ENCODE results near the gene CEP72. TPM values are rescaled to one million over a fixed set of nuclear protein-coding genes. Genes with fewer than 3 reads are reported as not detected.
"Not testable (repeated sequence)": the region's sequence is repeated elsewhere in the genome, so short reads cannot be mapped to it uniquely, and the experiment has no call there.

The CEP72 gene
- total RNA-seq, 2 experiments from 2014 or later, result 34.4 to 38.6 TPM

DNA sequence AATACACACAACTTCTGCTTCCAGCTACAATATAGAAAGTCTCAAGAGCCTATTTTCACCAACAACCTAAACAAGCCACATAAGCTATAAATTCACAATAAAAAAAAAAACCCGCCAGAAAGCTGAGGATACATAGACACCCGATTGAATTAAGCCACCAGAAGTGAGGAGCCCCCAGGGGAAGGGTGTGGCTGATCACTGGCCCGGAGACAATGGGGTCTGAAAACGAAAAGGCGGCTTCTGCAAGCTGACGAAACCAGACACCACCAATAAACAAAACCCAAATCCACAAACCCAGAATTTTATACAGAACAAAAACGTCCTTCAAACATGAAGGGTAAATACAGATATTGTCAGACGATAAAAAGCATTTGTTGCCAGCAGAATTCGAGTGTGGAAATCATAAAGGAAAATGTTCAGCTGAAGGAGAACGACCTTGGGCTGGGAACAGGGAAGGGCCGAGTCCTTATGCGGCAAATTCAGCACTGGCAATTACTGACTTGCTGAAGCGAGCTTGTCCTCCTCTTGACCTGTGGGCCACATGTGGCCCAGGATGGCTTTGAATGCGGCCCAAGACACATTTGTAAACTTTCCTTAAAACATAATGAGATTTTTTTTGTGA lies 39.6 kb upstream of the CEP72 start:
- no peak overlapping the region for H3K27ac Mint-ChIP-seq
- peaks cover 8% of the 10 kb centered on the region for H3K9me3 Mint-ChIP-seq (ENCODE audit: insufficient read depth)
- peaks cover 20% of the 10 kb centered on the region for H3K27me3 Mint-ChIP-seq (ENCODE audit: low read depth)
- DNase-seq (no peak), ATAC-seq (no peak)
- H3K4me3 Mint-ChIP-seq, result no peak overlapping the region
- H3K36me3 Mint-ChIP-seq (ENCODE audit: low read depth), result peaks cover 2% of the 10 kb centered on the region
- H3K4me1 Mint-ChIP-seq (ENCODE audit: low read depth), result no peaks in the 10 kb centered on the region
- CTCF ChIA-PET, result no interaction called here
- POLR2A ChIA-PET, result no interaction called here

GRCh38 chr5:573206-573605 lies 38.9 kb upstream of the CEP72 start:
- DNase-seq (no peak), ATAC-seq (no peak)
- Mint-ChIP-seq H3K27ac (no peak overlapping the region), H3K9me3 (ENCODE audit: insufficient read depth) (peaks cover 15% of the 10 kb centered on the region), H3K36me3 (ENCODE audit: low read depth) (peaks cover 2% of the 10 kb centered on the region), H3K4me3 (no peak overlapping the region), H3K4me1 (ENCODE audit: low read depth) (no peaks in the 10 kb centered on the region), H3K27me3 (ENCODE audit: low read depth) (peaks cover 19% of the 10 kb centered on the region)
- ChIA-PET POLR2A (no interaction called here), CTCF (interaction anchor here (0.9 kb wide), 1 partner anchor 9 kb away, joined by 3 read pairs; no protein-coding TSS in a partner anchor)

DNA sequence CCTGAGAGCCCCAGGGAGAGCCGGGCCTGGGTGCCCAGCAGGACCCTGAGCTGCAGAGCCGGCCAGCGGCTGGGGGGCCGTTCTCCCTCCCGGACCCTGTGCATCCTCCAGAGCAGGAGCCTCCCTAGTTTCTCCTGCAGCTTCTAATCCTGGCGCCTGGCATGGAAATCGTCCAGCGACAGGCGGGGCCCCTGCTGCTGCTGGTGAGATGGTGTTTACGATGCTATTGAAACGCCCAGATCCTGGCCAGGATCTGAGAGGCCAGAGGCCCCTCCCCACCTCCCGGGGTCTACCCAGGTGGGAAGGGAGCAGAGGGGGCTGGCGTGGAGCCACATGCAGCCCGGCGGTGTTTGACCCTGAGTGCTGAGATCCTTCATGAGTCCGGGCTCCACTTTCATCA lies 38.2 kb upstream of the CEP72 start:
- H3K9me3 Mint-ChIP-seq (ENCODE audit: insufficient read depth), result peaks cover 15% of the 10 kb centered on the region
- H3K36me3 Mint-ChIP-seq (ENCODE audit: low read depth), result peaks cover 2% of the 10 kb centered on the region
- ATAC-seq (no peak), DNase-seq (no peak)
- POLR2A ChIA-PET, result no interaction called here
- CTCF ChIA-PET, result interaction anchor here (0.9 kb wide), 1 partner anchor 8 kb away, joined by 3 read pairs; no protein-coding TSS in a partner anchor
- no peak overlapping the region for H3K4me3 Mint-ChIP-seq
- H3K4me1 Mint-ChIP-seq (ENCODE audit: low read depth), result no peaks in the 10 kb centered on the region
- no peak overlapping the region for H3K27ac Mint-ChIP-seq
- peaks cover 24% of the 10 kb centered on the region for H3K27me3 Mint-ChIP-seq (ENCODE audit: low read depth)

GRCh38 chr5:574906-575305 lies 37.2 kb upstream of the CEP72 start:
- no peak overlapping the region for H3K27ac Mint-ChIP-seq
- ChIA-PET CTCF (no interaction called here), POLR2A (no interaction called here)
- H3K4me1 Mint-ChIP-seq (ENCODE audit: low read depth), result no peaks in the 10 kb centered on the region
- H3K36me3 Mint-ChIP-seq (ENCODE audit: low read depth), result peaks cover 2% of the 10 kb centered on the region
- H3K4me3 Mint-ChIP-seq, result no peak overlapping the region
- DNase-seq (no peak), ATAC-seq (no peak)
- H3K27me3 Mint-ChIP-seq (ENCODE audit: low read depth), result peaks cover 29% of the 10 kb centered on the region
- H3K9me3 Mint-ChIP-seq (ENCODE audit: insufficient read depth), result peaks cover 15% of the 10 kb centered on the region

DNA sequence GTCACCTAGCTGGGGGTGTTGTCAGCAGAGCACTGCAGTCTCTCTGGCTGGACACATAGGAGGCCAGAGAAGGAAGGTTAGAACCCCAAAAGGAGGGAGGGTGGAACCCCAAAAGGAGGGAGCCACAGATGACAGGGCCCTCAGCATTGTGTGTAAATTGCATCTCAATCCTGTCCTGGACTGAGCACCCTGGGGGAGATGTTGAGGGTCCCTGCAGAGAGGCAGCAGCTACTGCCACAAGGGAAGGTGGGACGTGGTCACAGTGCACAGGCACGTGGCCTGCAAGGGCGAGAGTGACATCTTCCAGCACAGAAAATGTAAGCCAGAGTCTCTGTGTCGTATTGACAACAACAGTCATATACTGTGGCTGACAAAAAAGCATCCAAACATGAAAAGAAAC lies 36.5 kb upstream of the CEP72 start:
- Mint-ChIP-seq H3K27me3 (ENCODE audit: low read depth) (peaks cover 35% of the 10 kb centered on the region), H3K4me1 (ENCODE audit: low read depth) (no peaks in the 10 kb centered on the region), H3K9me3 (ENCODE audit: insufficient read depth) (peaks cover 15% of the 10 kb centered on the region), H3K4me3 (no peak overlapping the region), H3K27ac (no peak overlapping the region), H3K36me3 (ENCODE audit: low read depth) (peaks cover 2% of the 10 kb centered on the region)
- ChIA-PET CTCF (no interaction called here), POLR2A (no interaction called here)
- no peak for DNase-seq
- ATAC-seq, result no peak

DNA sequence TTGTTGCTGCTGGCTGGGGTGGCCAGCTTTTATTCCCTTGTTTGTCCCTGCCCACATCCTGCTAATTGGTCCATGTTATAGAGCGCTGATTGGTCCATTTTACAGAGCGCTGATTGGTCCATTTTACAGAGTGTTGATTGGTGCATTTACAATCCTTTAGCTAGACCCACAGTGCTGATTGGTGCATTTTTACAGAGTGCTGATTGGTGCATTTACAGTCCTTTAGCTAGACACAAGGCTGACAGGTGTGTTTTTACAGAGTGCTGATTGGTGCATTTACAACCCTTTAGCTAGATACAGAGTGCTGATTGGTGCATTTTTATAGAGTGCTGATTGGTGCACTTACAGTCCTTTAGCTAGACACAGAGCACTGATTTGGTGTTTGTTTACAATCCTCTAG lies 34.9 kb upstream of the CEP72 start:
- Mint-ChIP-seq H3K9me3 (ENCODE audit: insufficient read depth) (peaks cover 15% of the 10 kb centered on the region), H3K27me3 (ENCODE audit: low read depth) (peaks cover 40% of the 10 kb centered on the region)
- ATAC-seq; H3K36me3 Mint-ChIP-seq (ENCODE audit: low read depth); POLR2A ChIA-PET; DNase-seq; H3K4me1 Mint-ChIP-seq (ENCODE audit: low read depth); CTCF ChIA-PET; H3K27ac Mint-ChIP-seq; H3K4me3 Mint-ChIP-seq: not testable (repeated sequence)

DNA sequence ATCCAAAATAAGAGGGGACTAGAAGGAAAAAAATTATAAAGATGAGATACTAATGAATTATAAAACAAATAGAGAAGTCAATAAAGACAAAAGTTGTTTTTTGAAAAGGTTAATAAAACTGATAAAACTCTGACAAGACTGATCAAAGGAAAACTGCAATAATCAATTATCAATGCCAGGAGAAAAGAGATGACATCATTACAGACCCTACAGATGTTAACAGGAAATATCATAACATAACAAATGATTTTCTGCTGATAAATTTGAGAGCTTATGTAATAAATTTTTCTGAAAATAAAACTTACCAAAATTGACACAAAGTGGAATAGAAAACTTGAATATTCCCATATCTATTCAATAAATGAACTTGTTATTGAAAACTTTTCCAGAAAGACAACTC lies 34.3 kb upstream of the CEP72 start:
- DNase-seq (no peak), ATAC-seq (no peak)
- POLR2A ChIA-PET, result no interaction called here
- no peaks in the 10 kb centered on the region for H3K4me1 Mint-ChIP-seq (ENCODE audit: low read depth)
- peaks cover 15% of the 10 kb centered on the region for H3K9me3 Mint-ChIP-seq (ENCODE audit: insufficient read depth)
- peaks cover 40% of the 10 kb centered on the region for H3K27me3 Mint-ChIP-seq (ENCODE audit: low read depth)
- CTCF ChIA-PET, result no interaction called here
- no peak overlapping the region for H3K27ac Mint-ChIP-seq
- no peak overlapping the region for H3K4me3 Mint-ChIP-seq
- peaks cover 2% of the 10 kb centered on the region for H3K36me3 Mint-ChIP-seq (ENCODE audit: low read depth)

GRCh38 chr5:579211-579610 lies 32.9 kb upstream of the CEP72 start:
- no peak overlapping the region for H3K4me3 Mint-ChIP-seq
- ATAC-seq, result no peak
- no peak overlapping the region for H3K27ac Mint-ChIP-seq
- H3K36me3 Mint-ChIP-seq (ENCODE audit: low read depth), result peaks cover 2% of the 10 kb centered on the region
- DNase-seq, result no peak
- H3K4me1 Mint-ChIP-seq (ENCODE audit: low read depth), result no peaks in the 10 kb centered on the region
- peaks cover 40% of the 10 kb centered on the region for H3K27me3 Mint-ChIP-seq (ENCODE audit: low read depth)
- ChIA-PET POLR2A (no interaction called here), CTCF (no interaction called here)
- H3K9me3 Mint-ChIP-seq (ENCODE audit: insufficient read depth), result peaks cover 15% of the 10 kb centered on the region

- ChIA-PET POLR2A (no interaction called here), CTCF (no interaction called here)
- no peak overlapping the region for H3K4me3 Mint-ChIP-seq
- H3K36me3 Mint-ChIP-seq (ENCODE audit: low read depth), result peaks cover 2% of the 10 kb centered on the region
- H3K27me3 Mint-ChIP-seq (ENCODE audit: low read depth), result peaks cover 40% of the 10 kb centered on the region
- no peak overlapping the region for H3K27ac Mint-ChIP-seq
- H3K4me1 Mint-ChIP-seq (ENCODE audit: low read depth), result no peaks in the 10 kb centered on the region
- peaks cover 15% of the 10 kb centered on the region for H3K9me3 Mint-ChIP-seq (ENCODE audit: insufficient read depth)
- DNase-seq (no peak), ATAC-seq (no peak)
These were observed 32.3 kb upstream of the CEP72 start for GRCh38 chr5:579746-580366.

DNA sequence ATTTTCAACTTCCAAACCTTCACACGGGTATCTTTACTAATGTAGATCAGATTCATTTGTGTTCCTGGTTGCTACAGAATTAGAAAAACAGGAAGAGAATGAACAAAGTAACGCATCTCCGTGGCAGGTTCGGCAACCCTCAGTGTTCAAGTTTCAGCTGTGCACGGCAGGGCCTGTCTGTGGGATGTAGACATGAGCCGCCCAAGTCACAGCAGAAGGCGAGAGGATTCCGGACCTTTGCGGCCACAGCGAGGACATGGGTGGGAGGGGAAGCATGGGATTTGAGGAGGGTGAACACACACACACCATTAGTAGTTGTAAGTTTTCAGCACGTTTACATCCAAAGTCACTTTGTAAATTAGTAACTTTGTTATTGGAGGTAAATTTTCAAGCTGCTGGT lies 31.7 kb upstream of the CEP72 start:
- ATAC-seq (no peak), DNase-seq (no peak)
- peaks cover 2% of the 10 kb centered on the region for H3K36me3 Mint-ChIP-seq (ENCODE audit: low read depth)
- no peak overlapping the region for H3K27ac Mint-ChIP-seq
- ChIA-PET POLR2A (no interaction called here), CTCF (no interaction called here)
- H3K27me3 Mint-ChIP-seq (ENCODE audit: low read depth), result peaks cover 40% of the 10 kb centered on the region
- H3K4me3 Mint-ChIP-seq, result no peak overlapping the region
- no peaks in the 10 kb centered on the region for H3K4me1 Mint-ChIP-seq (ENCODE audit: low read depth)
- peaks cover 15% of the 10 kb centered on the region for H3K9me3 Mint-ChIP-seq (ENCODE audit: insufficient read depth)

DNA sequence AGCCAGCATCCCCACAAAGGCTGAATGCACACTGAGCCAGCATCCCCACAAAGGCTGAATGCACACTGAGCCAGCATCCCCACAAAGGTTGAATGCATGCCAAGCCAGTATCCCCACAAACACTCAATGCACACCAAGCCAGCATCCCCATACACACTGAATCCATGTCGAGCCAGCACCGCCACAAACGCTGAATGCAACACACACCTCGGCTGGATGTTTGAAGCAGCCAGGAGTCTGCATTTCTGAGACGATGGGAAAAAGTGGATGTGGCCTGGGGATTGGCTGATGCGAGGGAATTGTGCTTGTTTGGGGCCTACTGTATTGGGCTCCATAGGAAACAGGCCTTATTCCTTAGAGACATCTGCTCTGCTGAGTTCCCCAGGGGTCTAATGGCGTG lies 30.9 kb upstream of the CEP72 start:
- H3K27ac Mint-ChIP-seq, result no peak overlapping the region
- CTCF ChIA-PET, result no interaction called here

GRCh38 chr5:581941-582340 lies 30.2 kb upstream of the CEP72 start:
- Mint-ChIP-seq H3K4me1 (ENCODE audit: low read depth) (no peaks in the 10 kb centered on the region), H3K27me3 (ENCODE audit: low read depth) (peaks cover 31% of the 10 kb centered on the region), H3K27ac (no peak overlapping the region), H3K36me3 (ENCODE audit: low read depth) (no peaks in the 10 kb centered on the region), H3K9me3 (ENCODE audit: insufficient read depth) (peaks cover 12% of the 10 kb centered on the region), H3K4me3 (no peak overlapping the region)
- ATAC-seq (no peak), DNase-seq (no peak)
- ChIA-PET CTCF (interaction anchor here (1.0 kb wide), 1 partner anchor 8 kb away, joined by 3 read pairs; no protein-coding TSS in a partner anchor), POLR2A (no interaction called here)

More for the DNA sequence above, 30.9 kb upstream of the CEP72 start:
- H3K4me3 Mint-ChIP-seq, result no peak overlapping the region
- H3K9me3 Mint-ChIP-seq (ENCODE audit: insufficient read depth), result peaks cover 15% of the 10 kb centered on the region
- no peak for DNase-seq
- no peaks in the 10 kb centered on the region for H3K4me1 Mint-ChIP-seq (ENCODE audit: low read depth)
- POLR2A ChIA-PET, result no interaction called here
- H3K27me3 Mint-ChIP-seq (ENCODE audit: low read depth), result peaks cover 35% of the 10 kb centered on the region
- H3K36me3 Mint-ChIP-seq (ENCODE audit: low read depth), result no peaks in the 10 kb centered on the region
- no peak for ATAC-seq

- DNase-seq; H3K4me3 Mint-ChIP-seq; H3K27ac Mint-ChIP-seq; H3K9me3 Mint-ChIP-seq (ENCODE audit: insufficient read depth); H3K4me1 Mint-ChIP-seq (ENCODE audit: low read depth); ATAC-seq; H3K36me3 Mint-ChIP-seq (ENCODE audit: low read depth); POLR2A ChIA-PET: not testable (repeated sequence)
- CTCF ChIA-PET, result interaction anchor here (1.0 kb wide), 1 partner anchor 9 kb away, joined by 3 read pairs; no protein-coding TSS in a partner anchor
- H3K27me3 Mint-ChIP-seq (ENCODE audit: low read depth), result peaks cover 26% of the 10 kb centered on the region
These were observed 29.7 kb upstream of the CEP72 start for GRCh38 chr5:582445-582844.
